NCI-H748 treated with DMSO at 0.1 percent for 48 hours (cell line): ENCODE data around the gene IGSF9.
"Not testable (repeated sequence)": the region's sequence is repeated elsewhere in the genome, so short reads cannot be mapped to it uniquely, and the experiment has no call there.

Source experiments
- DNase-seq: peaks from one replicate; lab custom pipeline; 2025; lab: John Stamatoyannopoulos, UW

Gene IGSF9

GRCh38 chr1:159920202-159920601 is 25.2 kb downstream of the IGSF9 start:
- no peak for DNase-seq

- no peak for DNase-seq
These were observed 26.1 kb downstream of the IGSF9 start for GRCh38 chr1:159919236-159919865.

- DNase-seq = no peak
These were observed 26.8 kb downstream of the IGSF9 start for GRCh38 chr1:159918352-159919200.

- no peak for DNase-seq
These were observed 27.7 kb downstream of the IGSF9 start for GRCh38 chr1:159917533-159918351.

GRCh38 chr1:159916242-159917051 is 29.0 kb downstream of the IGSF9 start:
- DNase-seq = no peak

- DNase-seq = no peak
These were observed 29.7 kb downstream of the IGSF9 start for GRCh38 chr1:159915571-159916241.

GRCh38 chr1:159914252-159915018 is 31.0 kb downstream of the IGSF9 start:
- peak; percentile 89 for DNase-seq

- peak; percentile 46 for DNase-seq
These were observed 31.8 kb downstream of the IGSF9 start for GRCh38 chr1:159913451-159914192.

- DNase-seq = no peak
These were observed 33.9 kb downstream of the IGSF9 start for GRCh38 chr1:159911326-159912070.

- no peak for DNase-seq
These were observed 37.1 kb downstream of the IGSF9 start for GRCh38 chr1:159908031-159908940.

GRCh38 chr1:159906960-159907359 is 38.5 kb downstream of the IGSF9 start:
- no peak for DNase-seq

GRCh38 chr1:159904036-159904435 is 41.4 kb downstream of the IGSF9 start:
- not testable (repeated sequence) for DNase-seq

GRCh38 chr1:159902541-159902940 is 42.9 kb downstream of the IGSF9 start:
- no peak for DNase-seq

GRCh38 chr1:159900755-159901360 is 44.6 kb downstream of the IGSF9 start:
- DNase-seq = no peak

GRCh38 chr1:159900086-159900680 is 45.2 kb downstream of the IGSF9 start, which contains the start of gene CFAP45:
TSS of gene CFAP45 (minus strand) at chr1:159900165. CDS start at chr1:159900098, 67 bp downstream.
- DNase-seq = peak; percentile 69

- DNase-seq = not testable (repeated sequence)
These were observed 45.8 kb downstream of the IGSF9 start for GRCh38 chr1:159899634-159900033.

- no peak for DNase-seq
These were observed 46.9 kb downstream of the IGSF9 start for GRCh38 chr1:159898527-159898926.
